GM19099 (cell line): ENCODE measurements around the gene PCCA.

Experiments used
- POLR2A ChIP-seq: IDR thresholded peaks from 3 replicates; pipeline ENCODE4 v1.6.1; 2011; ENCODE audit warnings: low read depth; ENCODE audit not compliant: insufficient read length; ENCODE audit errors: extremely low read depth

The PCCA gene

GRCh38 chr13:100128373-100128772, 39.5 kb downstream of the PCCA start:
- no peak for TF ChIP-seq POLR2A

- no peak for TF ChIP-seq POLR2A
These were observed 39.9 kb downstream of the PCCA start for GRCh38 chr13:100128838-100129237.

GRCh38 chr13:100129605-100130004, 40.7 kb downstream of the PCCA start:
- no peak for TF ChIP-seq POLR2A

GRCh38 chr13:100130092-100130491, 41.2 kb downstream of the PCCA start:
- TF ChIP-seq POLR2A, result no peak

GRCh38 chr13:100130930-100131511, 42.1 kb downstream of the PCCA start:
- TF ChIP-seq POLR2A, result no peak

GRCh38 chr13:100131863-100132574, 43.1 kb downstream of the PCCA start:
- no peak for TF ChIP-seq POLR2A

- TF ChIP-seq POLR2A, result no peak
These were observed 50.1 kb downstream of the PCCA start for GRCh38 chr13:100138859-100139491.

GRCh38 chr13:100139817-100140216, 50.9 kb downstream of the PCCA start:
- TF ChIP-seq POLR2A, result no peak

- TF ChIP-seq POLR2A, result no peak
These were observed 51.5 kb downstream of the PCCA start for GRCh38 chr13:100140441-100140840.

GRCh38 chr13:100146534-100146933, 57.6 kb downstream of the PCCA start:
- TF ChIP-seq POLR2A, result no peak

- TF ChIP-seq POLR2A, result no peak
These were observed 58.9 kb downstream of the PCCA start for GRCh38 chr13:100147825-100148224.

GRCh38 chr13:100148422-100148821, 59.5 kb downstream of the PCCA start:
- TF ChIP-seq POLR2A, result no peak

- no peak for TF ChIP-seq POLR2A
These were observed 60.5 kb downstream of the PCCA start for GRCh38 chr13:100149389-100149788.

- TF ChIP-seq POLR2A, result no peak
These were observed 66.0 kb downstream of the PCCA start for GRCh38 chr13:100154842-100155416.

- no peak for TF ChIP-seq POLR2A
These were observed 67.9 kb downstream of the PCCA start for GRCh38 chr13:100156788-100157187.

- no peak for TF ChIP-seq POLR2A
These were observed 69.7 kb downstream of the PCCA start for GRCh38 chr13:100158569-100158968.
